Activated T-cell treated with anti-CD3 and anti-CD28 coated beads for 48 hours (primary cell): Measurements from ENCODE around the gene CHST11.

Source experiments
- DNase-seq: peaks from one replicate; pipeline ENCODE4 v3.0.0-alpha.2; 2020; ENCODE audit warnings: low read depth

CHST11 gene

GRCh38 chr12:104673696-104674482 lies 217.1 kb downstream of the CHST11 start:
- no peak for DNase-seq

- no peak for DNase-seq
These were observed 219.9 kb downstream of the CHST11 start for GRCh38 chr12:104676636-104677035.

GRCh38 chr12:104677441-104678089 lies 220.8 kb downstream of the CHST11 start:
- no peak for DNase-seq

- no peak for DNase-seq
These were observed 223.3 kb downstream of the CHST11 start for GRCh38 chr12:104680070-104680469.

- DNase-seq, result no peak
These were observed 223.7 kb downstream of the CHST11 start for GRCh38 chr12:104680491-104680890.

GRCh38 chr12:104681012-104681690 lies 224.4 kb downstream of the CHST11 start:
- DNase-seq, result no peak

- peak; percentile 54 for DNase-seq
These were observed 226.1 kb downstream of the CHST11 start for GRCh38 chr12:104682790-104683279.

GRCh38 chr12:104683831-104684503 lies 227.2 kb downstream of the CHST11 start:
- DNase-seq, result no peak

GRCh38 chr12:104684884-104685283 lies 228.1 kb downstream of the CHST11 start:
- DNase-seq, result no peak

- DNase-seq, result no peak
These were observed 228.6 kb downstream of the CHST11 start for GRCh38 chr12:104685366-104685765.

GRCh38 chr12:104686196-104686595 lies 229.4 kb downstream of the CHST11 start:
- DNase-seq, result no peak

GRCh38 chr12:104687823-104688573 lies 231.2 kb downstream of the CHST11 start:
- DNase-seq, result no peak

GRCh38 chr12:104689635-104690034 lies 232.9 kb downstream of the CHST11 start:
- DNase-seq, result no peak

- DNase-seq, result no peak
These were observed 235.2 kb downstream of the CHST11 start for GRCh38 chr12:104691721-104692556.

GRCh38 chr12:104692557-104693218 lies 235.9 kb downstream of the CHST11 start:
- no peak for DNase-seq

- no peak for DNase-seq
These were observed 236.7 kb downstream of the CHST11 start for GRCh38 chr12:104693493-104693892.

GRCh38 chr12:104694161-104694560 lies 237.4 kb downstream of the CHST11 start:
- no peak for DNase-seq

GRCh38 chr12:104694711-104695110 lies 238.0 kb downstream of the CHST11 start:
- no peak for DNase-seq

GRCh38 chr12:104695453-104696148 lies 238.9 kb downstream of the CHST11 start:
- DNase-seq, result peak; percentile 78
